Right cardiac atrium (tissue), 5 donors: Measurements from ENCODE around the gene CDK18. TPM values are rescaled to one million over a fixed set of nuclear protein-coding genes. Genes with fewer than 3 reads are reported as not detected.

Experiments used
- ATAC-seq, 2 donors: fragments of 200-7000 bp; cut with Tn5 transposase; one replicate each; pipeline versions ENCODE4 v1.8.0 to v1.9.1; 2020; ENCODE audit warnings: moderate library complexity in 2 of 2, mild to moderate bottlenecking in 1 of 2
- DNase-seq, 3 donors: peaks; one replicate each; pipeline ENCODE4 v3.0.0-alpha.2; 2020
- H3K27ac ChIP-seq: one replicate; pipeline ENCODE4 v1.5.1; 2013; ENCODE audit warnings: mild to moderate bottlenecking, low read length, control low read depth, moderate library complexity
- H3K27me3 ChIP-seq: one replicate; pipeline ENCODE4 v1.6.1; 2013; ENCODE audit not compliant: control insufficient read depth, insufficient read depth
- H3K4me1 ChIP-seq: one replicate; pipeline ENCODE4 v1.6.1; 2013; ENCODE audit warnings: low read length; ENCODE audit not compliant: control insufficient read depth, insufficient read depth
- H3K4me3 ChIP-seq: one replicate; pipeline ENCODE4 v1.5.1; 2013; ENCODE audit warnings: low read length, control low read depth
- H3K9me3 ChIP-seq: one replicate; pipeline ENCODE4 v1.6.1; 2013; ENCODE audit warnings: low read length; ENCODE audit not compliant: control insufficient read depth
- WGBS: extraction: QIAGEN DNeasy Blood & Tissue Kit; methylation state at CpG from one replicate; pipeline ENCODE4 v1.1.7; 2013; 5-methylcytosine and 5-hydroxymethylcytosine counted together
- intact Hi-C, 4 donors: fragments of 100-400 bp; cut with DNase I; formaldehyde crosslinking; loops; one replicate each; pipeline versions ENCODE4 v1.11.0 to v1.14.0; 2022 to 2023
- polyA plus RNA-seq: library from polyadenylated mRNA; stranded (reverse); fragments of 200-250 nt; gene quantifications from one replicate; pipeline ENCODE4 v1.2.3, GENCODE V29; 2013
- total RNA-seq, 4 donors: library from RNA; stranded (reverse); fragmentation: NEBNext Ultra II Directional; extraction: Animal tissue kit (Norgen Biotek cat#: 25700); gene quantifications; one replicate each; pipeline ENCODE4 v1.2.1, GENCODE V29; 2021
- donor health status: healthy with polysubstance abuse.
- donor health status: DM: no; HTN: yes; CAD: no.
- donor health status: DM: no; HTN: no; CAD: no.
- donor health status: DM: no; HTN: yes; CAD: no; lungs with severe emphysema.
- donor health status: DM: yes; HTN: yes; CAD: no.

Gene CDK18
- total and polyA plus RNA-seq, 5 donors: 80.2 to 150 (median 142) TPM

GRCh38 chr1:205542367-205542766 lies 37.9 kb downstream of the CDK18 start:
- no peaks in the 10 kb centered on the region for H3K27me3 ChIP-seq
- no peak overlapping the region for H3K4me3 ChIP-seq
- 64% methylated on average over 11 of the region's 11 CpGs for WGBS
- no peaks in the 10 kb centered on the region for H3K9me3 ChIP-seq
- ATAC-seq (peak in 1 of 2 donors; percentile 19), DNase-seq (peak in 2 of 3 donors; percentile 67 to 70)
- intact Hi-C loops: no loop called here
- peaks cover 2% of the 10 kb centered on the region for H3K4me1 ChIP-seq
- no peak overlapping the region for H3K27ac ChIP-seq

- under 1% methylated on average over 25 of the region's 25 CpGs for WGBS
- H3K27me3 ChIP-seq: no peaks in the 10 kb centered on the region
- intact Hi-C loops: no loop called here
Measured at GRCh38 chr1:205543351-205544301, 39.2 kb downstream of the CDK18 start.

DNA sequence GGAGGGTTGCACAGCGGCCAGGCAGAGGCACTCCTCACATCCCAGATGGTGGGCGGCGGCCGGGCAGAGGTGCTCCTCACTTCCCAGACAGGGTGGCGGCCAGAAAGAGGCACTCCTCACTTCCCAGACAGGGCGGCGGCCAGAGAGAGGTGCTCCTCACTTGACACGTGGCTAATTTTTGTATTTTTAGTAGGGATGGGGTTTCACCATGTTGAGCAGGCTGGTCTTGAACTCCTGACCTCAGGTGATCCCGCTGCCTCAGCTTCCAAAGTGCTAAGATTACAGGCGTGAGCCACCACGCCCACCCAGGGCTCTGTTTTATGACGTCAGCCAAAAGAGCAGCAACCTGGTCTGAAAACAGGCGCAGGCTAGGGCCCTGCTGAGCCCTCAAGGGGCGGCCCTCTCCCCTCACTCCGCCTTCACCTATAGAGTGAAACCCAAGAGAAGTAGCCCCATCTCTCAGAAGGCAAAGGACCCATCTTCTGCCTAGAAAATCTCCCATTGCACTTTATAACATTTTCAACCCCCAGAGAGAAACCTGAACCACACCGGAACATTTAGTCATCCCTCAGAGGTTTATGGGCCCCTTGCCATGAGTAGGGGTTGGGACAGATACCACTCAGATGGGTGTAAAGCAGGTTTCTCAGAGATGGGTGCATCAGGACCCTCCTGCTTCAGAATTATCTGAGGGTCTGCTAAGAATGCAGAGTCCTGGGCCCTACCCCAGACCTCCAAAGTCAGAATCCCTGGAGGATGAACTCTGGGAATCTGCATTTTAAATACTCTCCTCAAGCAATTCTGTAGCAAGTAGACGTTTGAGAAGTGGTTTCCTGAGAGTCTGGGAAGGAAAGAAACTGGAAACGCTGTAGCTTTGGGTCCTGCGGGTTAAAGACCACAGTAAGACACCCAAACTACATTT lies 40.8 kb downstream of the CDK18 start:
- H3K9me3 ChIP-seq: no peaks in the 10 kb centered on the region
- DNase-seq (peak in 2 of 3 donors; percentile 51 to 57), ATAC-seq (no peak)
- 82% methylated on average over 19 of the region's 19 CpGs for WGBS
- H3K27ac ChIP-seq: no peak overlapping the region
- no peak overlapping the region for H3K4me3 ChIP-seq
- peaks cover 2% of the 10 kb centered on the region for H3K4me1 ChIP-seq
- intact Hi-C loops: no loop called here
- H3K27me3 ChIP-seq: no peaks in the 10 kb centered on the region

More at GRCh38 chr1:205543351-205544301, 39.2 kb downstream of the CDK18 start:
- H3K4me1 ChIP-seq: peaks cover 2% of the 10 kb centered on the region
- ATAC-seq: peak; percentile 93 to 96
- DNase-seq: peak; percentile 87 to 92 (median 92)
- H3K27ac ChIP-seq: peak overlapping the region; percentile 91
- peak overlapping the region; percentile 36 for H3K4me3 ChIP-seq
- no peaks in the 10 kb centered on the region for H3K9me3 ChIP-seq

DNA sequence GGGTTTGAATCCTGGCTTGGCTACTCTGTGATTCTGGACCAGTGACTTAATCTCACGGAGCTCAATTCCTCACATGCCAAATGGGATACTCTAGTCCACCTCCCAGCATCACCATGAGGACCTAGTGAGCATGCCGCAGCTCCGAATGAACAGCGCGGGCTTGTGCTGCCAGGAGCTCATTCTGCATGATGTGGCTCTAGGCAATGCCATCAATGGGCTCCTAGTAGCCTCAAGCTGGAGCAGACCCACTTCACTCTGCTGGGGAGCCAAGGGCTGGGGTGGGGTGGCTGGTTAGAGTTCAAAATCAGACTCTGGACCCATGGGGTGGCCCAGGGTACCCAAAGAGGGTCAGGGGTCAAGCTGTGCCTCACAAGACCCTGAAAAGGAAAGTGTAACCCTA lies 41.5 kb downstream of the CDK18 start:
- Histone ChIP-seq H3K27ac (no peak overlapping the region), H3K4me1 (peaks cover 2% of the 10 kb centered on the region), H3K27me3 (no peaks in the 10 kb centered on the region), H3K4me3 (no peak overlapping the region), H3K9me3 (no peaks in the 10 kb centered on the region)
- ATAC-seq (no peak), DNase-seq (no peak)
- 91% methylated on average over 5 of the region's 5 CpGs for WGBS
- intact Hi-C loops: no loop called here

- WGBS: 58% methylated on average over 1 of the region's 1 CpG
- no peaks in the 10 kb centered on the region for H3K27me3 ChIP-seq
- no peak for ATAC-seq
Measured at GRCh38 chr1:205546541-205546940, 42.1 kb downstream of the CDK18 start.

GRCh38 chr1:205547936-205548827 lies 43.7 kb downstream of the CDK18 start:
- DNase-seq (no peak), ATAC-seq (no peak)
- no peaks in the 10 kb centered on the region for H3K9me3 ChIP-seq
- 60% methylated on average over 15 of the region's 15 CpGs for WGBS
- no peak overlapping the region for H3K4me3 ChIP-seq
- intact Hi-C loops: no loop called here
- H3K27ac ChIP-seq: no peak overlapping the region
- peaks cover 2% of the 10 kb centered on the region for H3K4me1 ChIP-seq
- H3K27me3 ChIP-seq: no peaks in the 10 kb centered on the region

More at GRCh38 chr1:205546541-205546940, 42.1 kb downstream of the CDK18 start:
- no peak overlapping the region for H3K27ac ChIP-seq
- intact Hi-C loops: no loop called here
- peaks cover 2% of the 10 kb centered on the region for H3K4me1 ChIP-seq
- no peak for DNase-seq
- H3K4me3 ChIP-seq: no peak overlapping the region
- H3K9me3 ChIP-seq: no peaks in the 10 kb centered on the region

DNA sequence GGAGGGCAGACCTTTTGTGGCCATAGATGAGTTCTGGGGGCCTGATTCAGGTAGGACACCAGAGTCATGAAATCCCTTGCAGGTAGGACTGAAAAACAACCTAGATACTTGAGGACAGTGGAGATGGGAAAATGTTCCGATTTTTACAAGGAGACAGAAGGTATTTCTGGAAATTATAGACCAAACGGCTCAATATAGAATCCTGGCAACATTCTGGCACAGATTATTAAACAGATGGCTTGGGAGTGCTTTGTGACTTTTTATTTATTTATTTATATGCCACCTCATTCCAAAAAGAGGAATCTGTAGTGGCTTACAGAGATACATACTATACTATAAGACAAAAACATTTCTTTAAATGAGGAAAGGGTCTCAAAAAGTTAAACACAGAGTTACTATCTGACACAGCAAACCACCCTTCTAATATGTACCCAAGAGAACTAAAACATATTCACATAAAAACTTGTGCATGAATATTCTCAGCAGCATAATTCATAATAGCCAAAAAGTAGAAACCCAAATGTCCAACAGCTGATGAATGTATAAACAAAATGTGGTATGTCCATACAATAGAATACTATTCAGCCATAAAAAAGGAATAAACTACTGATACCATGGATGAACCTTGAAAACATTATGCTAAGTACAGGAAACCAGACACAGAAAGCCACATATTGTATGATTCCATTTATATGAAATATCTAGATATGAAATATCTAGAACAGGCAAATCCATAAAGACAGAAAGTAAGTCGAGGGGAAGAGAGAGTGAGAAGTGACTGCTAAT lies 49.8 kb downstream of the CDK18 start:
- no peaks in the 10 kb centered on the region for H3K9me3 ChIP-seq
- H3K27ac ChIP-seq: no peak overlapping the region
- no peaks in the 10 kb centered on the region for H3K4me1 ChIP-seq
- H3K27me3 ChIP-seq: peaks cover 3% of the 10 kb centered on the region
- DNase-seq: no peak
- H3K4me3 ChIP-seq: no peak overlapping the region
- WGBS: 84% methylated on average over 3 of the region's 3 CpGs
- intact Hi-C loops: no loop called here
- no peak for ATAC-seq

- Histone ChIP-seq H3K4me1 (no peaks in the 10 kb centered on the region), H3K4me3 (no peak overlapping the region), H3K9me3 (peaks cover 2% of the 10 kb centered on the region), H3K27ac (no peak overlapping the region), H3K27me3 (peaks cover 3% of the 10 kb centered on the region)
- DNase-seq: no peak
- 89% methylated on average over 1 of the region's 1 CpG for WGBS
- ATAC-seq: no peak
- intact Hi-C loops: no loop called here
Measured at GRCh38 chr1:205561501-205562203, 57.2 kb downstream of the CDK18 start.

GRCh38 chr1:205563927-205564441 lies 59.5 kb downstream of the CDK18 start:
- peaks cover 2% of the 10 kb centered on the region for H3K9me3 ChIP-seq
- H3K4me3 ChIP-seq: no peak overlapping the region
- H3K27ac ChIP-seq: no peak overlapping the region
- H3K27me3 ChIP-seq: no peaks in the 10 kb centered on the region
- ATAC-seq (peak in 1 of 2 donors; percentile 38), DNase-seq (no peak)
- intact Hi-C loops: no loop called here
- no peaks in the 10 kb centered on the region for H3K4me1 ChIP-seq
- WGBS: 68% methylated on average over 5 of the region's 5 CpGs
